Lower lobe of right lung (tissue), 2 donors: ENCODE data around the gene IGFBP5. TPM values are rescaled to one million over a fixed set of nuclear protein-coding genes. Genes with fewer than 3 reads are reported as not detected.

Experiments
- ATAC-seq, 2 donors: fragments of 200-7000 bp; cut with Tn5 transposase; one replicate each; pipeline ENCODE4 v1.9.1; 2020 to 2022; ENCODE audit warnings: mild to moderate bottlenecking in 2 of 2, moderate library complexity in 2 of 2
- DNase-seq: peaks from one replicate; pipeline ENCODE4 v3.0.0-alpha.2; 2020
- H3K27ac ChIP-seq: fragments of 200-600 bp; one replicate; pipeline ENCODE4 v1.8.0; 2022
- H3K27me3 ChIP-seq: fragments of 200-600 bp; one replicate; pipeline ENCODE4 v1.8.0; 2022; ENCODE audit warnings: low read depth
- H3K36me3 ChIP-seq: fragments of 200-600 bp; one replicate; pipeline ENCODE4 v1.8.0; 2022; ENCODE audit warnings: mild to moderate bottlenecking
- H3K4me1 ChIP-seq: fragments of 200-600 bp; one replicate; pipeline ENCODE4 v1.8.0; 2022
- H3K4me3 ChIP-seq: fragments of 200-600 bp; one replicate; pipeline ENCODE4 v1.8.0; 2022; ENCODE audit warnings: mild to moderate bottlenecking
- H3K9me3 ChIP-seq: fragments of 200-600 bp; one replicate; pipeline ENCODE4 v1.8.0; 2022
- CTCF ChIP-seq: fragments of 200-600 bp; IDR thresholded peaks from one replicate; pipeline ENCODE4 v1.8.0; 2022; ENCODE audit warnings: antibody characterized with exemption, mild to moderate bottlenecking
- intact Hi-C: fragments of 100-400 bp; cut with DNase I; formaldehyde crosslinking; loops from one replicate; pipeline ENCODE4 v1.11.0; 2022
- total RNA-seq: library from RNA; stranded (reverse); fragmentation: NEBNext Ultra II Directional; extraction: Animal tissue kit (Norgen Biotek cat#: 25700); gene quantifications from one replicate; pipeline ENCODE4 v1.2.1, GENCODE V29; 2021
- donor health status: DM: no; HTN: yes; CAD: no; lungs with severe emphysema.

IGFBP5 gene
- total RNA-seq, 1 donor from 2014 or later: 145 TPM

GRCh38 chr2:216666461-216667233 is 28.7 kb downstream of the IGFBP5 start:
- Histone ChIP-seq H3K9me3 (no peaks in the 10 kb centered on the region), H3K36me3 (no peaks in the 10 kb centered on the region), H3K4me1 (peaks cover 14% of the 10 kb centered on the region), H3K4me3 (no peak overlapping the region), H3K27ac (no peak overlapping the region), H3K27me3 (no peaks in the 10 kb centered on the region)
- intact Hi-C loops: loop anchor here (5.0 kb wide), 1 partner anchor 144 kb away; no protein-coding TSS in a partner anchor
- DNase-seq (peak; percentile 67), ATAC-seq (peak; percentile 85 to 86)
- peak; percentile 99 for TF ChIP-seq CTCF

- no peaks in the 10 kb centered on the region for H3K36me3 ChIP-seq
- no peak overlapping the region for H3K27ac ChIP-seq
- ATAC-seq (peak in 1 of 2 donors; percentile 26), DNase-seq (no peak)
- no peak overlapping the region for H3K4me3 ChIP-seq
- intact Hi-C loops: loop anchor here (5.0 kb wide), 1 partner anchor 143 kb away; no protein-coding TSS in a partner anchor
- no peaks in the 10 kb centered on the region for H3K27me3 ChIP-seq
- TF ChIP-seq CTCF: no peak
- H3K4me1 ChIP-seq: peaks cover 14% of the 10 kb centered on the region
- H3K9me3 ChIP-seq: no peaks in the 10 kb centered on the region
These were observed 29.6 kb downstream of the IGFBP5 start for GRCh38 chr2:216665717-216666116.

- intact Hi-C loops: loop anchor here (5.0 kb wide), 1 partner anchor 143 kb away; no protein-coding TSS in a partner anchor
- Histone ChIP-seq H3K27me3 (no peaks in the 10 kb centered on the region), H3K4me1 (peaks cover 14% of the 10 kb centered on the region), H3K36me3 (no peaks in the 10 kb centered on the region), H3K9me3 (no peaks in the 10 kb centered on the region), H3K27ac (no peak overlapping the region), H3K4me3 (no peak overlapping the region)
- DNase-seq (no peak), ATAC-seq (peak; percentile 62 to 68)
- no peak for TF ChIP-seq CTCF
These were observed 30.1 kb downstream of the IGFBP5 start for GRCh38 chr2:216665242-216665641.

- ATAC-seq: no peak
- no peak for DNase-seq
- Histone ChIP-seq H3K27ac (no peak overlapping the region), H3K4me3 (no peak overlapping the region), H3K27me3 (no peaks in the 10 kb centered on the region), H3K9me3 (no peaks in the 10 kb centered on the region), H3K36me3 (no peaks in the 10 kb centered on the region), H3K4me1 (peaks cover 14% of the 10 kb centered on the region)
- intact Hi-C loops: loop anchor here (5.0 kb wide), 1 partner anchor 142 kb away; no protein-coding TSS in a partner anchor
- no peak for TF ChIP-seq CTCF
These were observed 30.7 kb downstream of the IGFBP5 start for GRCh38 chr2:216664593-216665034.

GRCh38 chr2:216663846-216664245 is 31.5 kb downstream of the IGFBP5 start:
- no peak overlapping the region for H3K27ac ChIP-seq
- no peak for DNase-seq
- H3K27me3 ChIP-seq: no peaks in the 10 kb centered on the region
- no peaks in the 10 kb centered on the region for H3K9me3 ChIP-seq
- ATAC-seq: no peak
- H3K4me1 ChIP-seq: peaks cover 14% of the 10 kb centered on the region
- no peak for TF ChIP-seq CTCF
- intact Hi-C loops: no loop called here
- H3K36me3 ChIP-seq: no peaks in the 10 kb centered on the region
- no peak overlapping the region for H3K4me3 ChIP-seq
